NCI-H2029 treated with DMSO at 0.1 percent for 48 hours (cell line): ENCODE data around the gene MANSC1.
"Not testable (repeated sequence)": the region's sequence is repeated elsewhere in the genome, so short reads cannot be mapped to it uniquely, and the experiment has no call there.

Experiments
- DNase-seq: peaks from one replicate; lab custom pipeline; 2025; lab: John Stamatoyannopoulos, UW

The MANSC1 gene

GRCh38 chr12:12365446-12365802 lies 15.4 kb upstream of the MANSC1 start:
- DNase-seq, result no peak

GRCh38 chr12:12364787-12365445 lies 14.9 kb upstream of the MANSC1 start:
- DNase-seq, result no peak

GRCh38 chr12:12358528-12358927 lies 8.5 kb upstream of the MANSC1 start:
- no peak for DNase-seq

- no peak for DNase-seq
Measured at GRCh38 chr12:12357719-12358461, 7.8 kb upstream of the MANSC1 start.

GRCh38 chr12:12356896-12357718 lies 7.1 kb upstream of the MANSC1 start, which contains the start of gene BORCS5:
Gene BORCS5 (plus strand): TSS chr12:12357078. CDS start chr12:12357452, 374 bp downstream.
- DNase-seq, result peak; percentile 71

GRCh38 chr12:12356467-12356895 lies 6.4 kb upstream of the MANSC1 start:
- no peak for DNase-seq

GRCh38 chr12:12353807-12354206 lies 3.8 kb upstream of the MANSC1 start:
- DNase-seq, result no peak

GRCh38 chr12:12353276-12353675 lies 3.2 kb upstream of the MANSC1 start:
- DNase-seq, result no peak

- DNase-seq, result not testable (repeated sequence)
Measured at GRCh38 chr12:12351468-12352185, 1.6 kb upstream of the MANSC1 start.

- no peak for DNase-seq
Measured at GRCh38 chr12:12350868-12351463, 924 bp upstream of the MANSC1 start.

GRCh38 chr12:12338527-12339168 lies 11.4 kb downstream of the MANSC1 start:
- no peak for DNase-seq

- DNase-seq, result no peak
Measured at GRCh38 chr12:12336511-12336910, 13.5 kb downstream of the MANSC1 start.

GRCh38 chr12:12336049-12336411 lies 14.0 kb downstream of the MANSC1 start:
- DNase-seq, result no peak

GRCh38 chr12:12334367-12335040 lies 15.5 kb downstream of the MANSC1 start:
- DNase-seq, result peak; percentile 89

GRCh38 chr12:12333407-12334366 lies 16.4 kb downstream of the MANSC1 start:
- DNase-seq, result peak; percentile 95

GRCh38 chr12:12331896-12332295 lies 18.1 kb downstream of the MANSC1 start:
- no peak for DNase-seq

GRCh38 chr12:12331244-12331771 lies 18.7 kb downstream of the MANSC1 start:
- DNase-seq, result no peak

GRCh38 chr12:12327802-12328201 lies 22.2 kb downstream of the MANSC1 start:
- peak; percentile 80 for DNase-seq

GRCh38 chr12:12326262-12326661 lies 23.8 kb downstream of the MANSC1 start:
- no peak for DNase-seq
